ENCODE measurements around the gene PPP2R5A.
"Not testable (repeated sequence)": the region's sequence is repeated elsewhere in the genome, so short reads cannot be mapped to it uniquely, and the experiment has no call there.

Gene PPP2R5A

GRCh38 chr1:212302745-212303383, 17.7 kb downstream of the PPP2R5A start:
- no peak for DNase-seq

GRCh38 chr1:212305342-212305741, 20.1 kb downstream of the PPP2R5A start:
- DNase-seq: no peak

GRCh38 chr1:212305984-212306452, 20.8 kb downstream of the PPP2R5A start:
- not testable (repeated sequence) for DNase-seq

GRCh38 chr1:212309967-212310366, 24.8 kb downstream of the PPP2R5A start:
- no peak for DNase-seq

- no peak for DNase-seq
Measured at GRCh38 chr1:212310383-212310782, 25.2 kb downstream of the PPP2R5A start.

- DNase-seq: no peak
Measured at GRCh38 chr1:212311836-212312497, 26.8 kb downstream of the PPP2R5A start.

- DNase-seq: no peak
Measured at GRCh38 chr1:212313616-212314015, 28.4 kb downstream of the PPP2R5A start.

GRCh38 chr1:212315184-212315583, 30.0 kb downstream of the PPP2R5A start:
- no peak for DNase-seq

GRCh38 chr1:212315907-212316306, 30.7 kb downstream of the PPP2R5A start:
- DNase-seq: no peak

- DNase-seq: no peak
Measured at GRCh38 chr1:212317916-212318315, 32.7 kb downstream of the PPP2R5A start.

- DNase-seq: not testable (repeated sequence)
Measured at GRCh38 chr1:212321031-212321430, 35.8 kb downstream of the PPP2R5A start.

GRCh38 chr1:212323066-212323465, 37.9 kb downstream of the PPP2R5A start:
- DNase-seq: no peak

- DNase-seq: no peak
Measured at GRCh38 chr1:212326541-212326940, 41.3 kb downstream of the PPP2R5A start.

GRCh38 chr1:212328248-212328647, 43.0 kb downstream of the PPP2R5A start:
- DNase-seq: no peak

- DNase-seq: no peak
Measured at GRCh38 chr1:212329105-212329504, 43.9 kb downstream of the PPP2R5A start.

- no peak for DNase-seq
Measured at GRCh38 chr1:212341090-212341489, 55.9 kb downstream of the PPP2R5A start.

GRCh38 chr1:212344905-212345304, 59.7 kb downstream of the PPP2R5A start:
- no peak for DNase-seq

GRCh38 chr1:212346601-212347000, 61.4 kb downstream of the PPP2R5A start:
- no peak for DNase-seq

GRCh38 chr1:212351588-212352362, 66.6 kb downstream of the PPP2R5A start:
- no peak for DNase-seq

GRCh38 chr1:212353181-212353580, 68.0 kb downstream of the PPP2R5A start:
- no peak for DNase-seq

- no peak for DNase-seq
Measured at GRCh38 chr1:212354464-212354863, 69.3 kb downstream of the PPP2R5A start.

- no peak for DNase-seq
Measured at GRCh38 chr1:212355230-212355969, 70.2 kb downstream of the PPP2R5A start.
